Spinal cord (tissue), 10 donors: ENCODE results near the gene NDST1. TPM values are rescaled to one million over a fixed set of nuclear protein-coding genes. Genes with fewer than 3 reads are reported as not detected.

Source experiments
- DNase-seq, 6 donors: peaks; one replicate each; pipeline versions ENCODE4 v3.0.0 to v3.0.0-alpha.2; 2013 to 2015; ENCODE audit warnings: low spot score in 6 of 6, low read depth in 4 of 6
- H3K27ac ChIP-seq: one replicate; pipeline ENCODE4 v1.5.1; 2013; ENCODE audit warnings: low read depth, low read length, control low read depth
- H3K27me3 ChIP-seq: one replicate; pipeline ENCODE4 v1.6.1; 2013; ENCODE audit warnings: low read length; ENCODE audit not compliant: control insufficient read depth, insufficient read depth
- H3K36me3 ChIP-seq: one replicate; pipeline ENCODE4 v1.6.1; 2013; ENCODE audit warnings: low read length; ENCODE audit not compliant: control insufficient read depth, insufficient read depth
- H3K4me1 ChIP-seq: one replicate; pipeline ENCODE4 v1.6.1; 2013; ENCODE audit warnings: low read length; ENCODE audit not compliant: control insufficient read depth, insufficient read depth
- H3K4me3 ChIP-seq: one replicate; pipeline ENCODE4 v1.5.1; 2013; ENCODE audit warnings: low read depth, low read length, control low read depth
- H3K9me3 ChIP-seq: one replicate; pipeline ENCODE4 v1.6.1; 2013; ENCODE audit warnings: low read length; ENCODE audit not compliant: control insufficient read depth, insufficient read depth
- WGBS: methylation state at CpG from one replicate; pipeline ENCODE4 v1.1.5; 2013; ENCODE audit warnings: missing lambda C conversion rate; ENCODE audit not compliant: insufficient coverage; 5-methylcytosine and 5-hydroxymethylcytosine counted together
- polyA plus RNA-seq, 2 donors: library from polyadenylated mRNA; unstranded; fragments of 120-200 nt; gene quantifications; one replicate each; pipeline ENCODE4 v1.2.1, GENCODE V29; 2013; ENCODE audit not compliant: insufficient read length in 2 of 2
- total RNA-seq, 2 donors: library from RNA; depleted of rRNA in 1 of 2; stranded (reverse); fragments of 120-200 nt in 1 of 2; fragments of >200 nt in 1 of 2; gene quantifications; one replicate each; pipeline versions ENCODE4 v1.2.3 to v1.2.4, GENCODE V29; 2013 to 2014
- donor health status: healthy.

NDST1 gene
- total and polyA plus RNA-seq, 4 donors, result 32.8 to 81.1 (median 59.1) TPM

- no peaks in the 10 kb centered on the region for H3K9me3 ChIP-seq
- no peaks in the 10 kb centered on the region for H3K36me3 ChIP-seq
- peaks cover 72% of the 10 kb centered on the region for H3K4me1 ChIP-seq
- DNase-seq, result no peak
- no peak overlapping the region for H3K27ac ChIP-seq
- WGBS, result 62% methylated on average over 9 of the region's 10 CpGs
- no peaks in the 10 kb centered on the region for H3K27me3 ChIP-seq
- H3K4me3 ChIP-seq, result no peak overlapping the region
These were observed 90.1 kb downstream of the NDST1 start for GRCh38 chr5:150598006-150598405.

GRCh38 chr5:150598821-150599273 is 90.9 kb downstream of the NDST1 start:
- Histone ChIP-seq H3K4me1 (peaks cover 67% of the 10 kb centered on the region), H3K36me3 (no peaks in the 10 kb centered on the region), H3K4me3 (no peak overlapping the region), H3K9me3 (no peaks in the 10 kb centered on the region), H3K27ac (no peak overlapping the region), H3K27me3 (no peaks in the 10 kb centered on the region)
- no peak for DNase-seq
- 86% methylated on average over 10 of the region's 12 CpGs for WGBS

GRCh38 chr5:150599281-150599680 is 91.3 kb downstream of the NDST1 start:
- Histone ChIP-seq H3K27me3 (no peaks in the 10 kb centered on the region), H3K36me3 (no peaks in the 10 kb centered on the region), H3K27ac (peak overlapping the region; percentile 92), H3K4me3 (no peak overlapping the region), H3K4me1 (peaks cover 65% of the 10 kb centered on the region), H3K9me3 (no peaks in the 10 kb centered on the region)
- WGBS, result 68% methylated on average over 4 of the region's 5 CpGs
- no peak for DNase-seq

GRCh38 chr5:150599917-150600511 is 92.1 kb downstream of the NDST1 start:
- Histone ChIP-seq H3K4me3 (peak overlapping the region; percentile 14), H3K9me3 (no peaks in the 10 kb centered on the region), H3K36me3 (no peaks in the 10 kb centered on the region), H3K4me1 (peaks cover 58% of the 10 kb centered on the region), H3K27me3 (no peaks in the 10 kb centered on the region), H3K27ac (peak overlapping the region; percentile 92)
- DNase-seq, result peak in 5 of 6 donors; percentile 53 to 91 (median 66)
- WGBS, result 55% methylated on average over 11 of the region's 11 CpGs

- H3K4me3 ChIP-seq, result peak overlapping the region; percentile 40
- no peaks in the 10 kb centered on the region for H3K27me3 ChIP-seq
- peaks cover 51% of the 10 kb centered on the region for H3K4me1 ChIP-seq
- 37% methylated on average over 12 of the region's 25 CpGs for WGBS
- H3K27ac ChIP-seq, result peak overlapping the region; percentile 92
- H3K36me3 ChIP-seq, result no peaks in the 10 kb centered on the region
- H3K9me3 ChIP-seq, result no peaks in the 10 kb centered on the region
- no peak for DNase-seq
These were observed 92.9 kb downstream of the NDST1 start for GRCh38 chr5:150600616-150601490.

- H3K27me3 ChIP-seq, result no peaks in the 10 kb centered on the region
- peak overlapping the region; percentile 60 for H3K27ac ChIP-seq
- H3K36me3 ChIP-seq, result no peaks in the 10 kb centered on the region
- H3K9me3 ChIP-seq, result no peaks in the 10 kb centered on the region
- 81% methylated on average over 15 of the region's 16 CpGs for WGBS
- H3K4me1 ChIP-seq, result peaks cover 45% of the 10 kb centered on the region
- DNase-seq, result no peak
- H3K4me3 ChIP-seq, result peak overlapping the region; percentile 40
These were observed 93.8 kb downstream of the NDST1 start for GRCh38 chr5:150601491-150602345.

GRCh38 chr5:150603052-150603451 is 95.1 kb downstream of the NDST1 start:
- WGBS, result 82% methylated on average over 4 of the region's 4 CpGs
- Histone ChIP-seq H3K36me3 (no peaks in the 10 kb centered on the region), H3K4me1 (peaks cover 41% of the 10 kb centered on the region), H3K27ac (no peak overlapping the region), H3K9me3 (no peaks in the 10 kb centered on the region), H3K27me3 (no peaks in the 10 kb centered on the region), H3K4me3 (no peak overlapping the region)
- no peak for DNase-seq

- Histone ChIP-seq H3K4me3 (no peak overlapping the region), H3K4me1 (peaks cover 39% of the 10 kb centered on the region), H3K36me3 (no peaks in the 10 kb centered on the region), H3K27ac (no peak overlapping the region), H3K27me3 (no peaks in the 10 kb centered on the region), H3K9me3 (no peaks in the 10 kb centered on the region)
- WGBS, result 83% methylated on average over 3 of the region's 3 CpGs
- DNase-seq, result no peak
These were observed 95.6 kb downstream of the NDST1 start for GRCh38 chr5:150603491-150603890.

- DNase-seq, result no peak
- H3K4me1 ChIP-seq, result peaks cover 36% of the 10 kb centered on the region
- H3K9me3 ChIP-seq, result no peaks in the 10 kb centered on the region
- H3K36me3 ChIP-seq, result no peaks in the 10 kb centered on the region
- H3K27me3 ChIP-seq, result no peaks in the 10 kb centered on the region
- WGBS, result 88% methylated on average over 2 of the region's 4 CpGs
- no peak overlapping the region for H3K4me3 ChIP-seq
- no peak overlapping the region for H3K27ac ChIP-seq
These were observed 96.1 kb downstream of the NDST1 start for GRCh38 chr5:150604010-150604409.
